GM21737 (cell line): ENCODE measurements around the gene TLL1.

Source experiments
- ATAC-seq: cut with Tn5 transposase; IDR thresholded peaks from one replicate; pipeline ENCODE4 v1.9.1; 2021; ENCODE audit warnings: mild to moderate bottlenecking, moderate library complexity; ENCODE audit not compliant: unreplicated experiment

Gene TLL1

DNA sequence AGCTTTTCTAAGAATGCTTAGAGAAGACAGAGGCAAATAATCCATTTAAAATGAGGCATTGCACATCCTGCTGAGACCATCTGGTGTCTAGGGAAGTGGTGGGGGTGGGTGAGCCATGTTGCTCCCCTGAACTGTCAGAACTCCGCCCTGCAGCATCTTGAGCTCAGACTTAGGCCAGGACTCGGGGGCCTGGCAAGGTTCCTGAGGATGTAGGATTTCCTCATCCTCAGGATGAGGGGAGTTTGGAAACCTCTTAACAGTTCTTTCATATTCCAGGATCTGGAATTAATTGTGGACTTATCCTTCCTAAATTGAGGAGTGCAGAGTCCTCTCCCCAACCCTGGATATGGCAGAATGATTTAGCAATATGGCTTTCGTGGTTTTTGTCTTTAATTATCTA is 6.6 kb downstream of the TLL1 start:
- no peak for ATAC-seq

DNA sequence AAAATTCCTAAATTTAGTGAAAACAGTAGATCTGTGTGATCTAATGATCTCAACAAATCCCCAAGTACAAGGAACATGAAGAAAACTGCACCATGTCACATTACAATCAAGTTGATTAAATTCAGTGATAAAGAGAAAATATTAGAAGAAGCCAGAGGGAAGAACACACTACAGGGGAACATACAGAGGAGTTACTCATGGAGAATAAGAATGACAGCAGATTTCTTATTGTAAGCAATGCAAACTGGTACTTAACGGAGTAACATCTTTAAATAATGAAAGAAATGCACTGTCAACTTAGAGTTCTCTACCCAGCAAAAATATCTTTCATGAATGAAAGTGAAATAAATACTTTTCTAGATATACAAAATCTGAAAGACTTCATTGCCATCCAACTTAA is 21.1 kb downstream of the TLL1 start:
- no peak for ATAC-seq

DNA sequence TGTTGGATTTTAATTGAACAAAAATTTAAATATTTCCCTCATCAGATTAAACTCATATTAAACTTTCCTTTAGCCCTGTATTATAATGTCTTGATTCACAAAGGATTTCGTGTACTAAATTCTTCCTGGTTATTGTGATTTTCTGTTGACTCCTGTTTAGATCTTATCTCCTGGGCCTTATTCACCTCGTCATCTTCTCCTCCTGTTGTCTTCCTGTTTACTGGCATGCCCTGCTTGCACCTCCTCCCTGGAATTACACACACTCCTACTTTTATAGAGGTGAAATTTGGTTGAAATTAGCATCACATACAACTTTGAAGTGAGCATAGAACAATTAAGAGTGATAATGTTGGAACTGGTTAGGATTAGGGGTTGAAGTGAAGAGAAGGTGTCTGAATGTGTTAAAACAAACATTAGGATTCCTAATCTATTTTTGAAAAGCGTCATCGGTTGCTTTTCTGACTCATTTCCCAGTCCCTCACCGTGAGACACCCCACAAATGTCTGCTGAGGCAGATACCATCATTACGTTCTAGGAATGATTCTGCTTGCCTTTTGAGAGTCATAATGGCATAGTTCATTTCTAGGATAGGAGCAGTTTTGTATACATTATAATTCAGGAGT is 32.5 kb downstream of the TLL1 start:
- ATAC-seq, result no peak

DNA sequence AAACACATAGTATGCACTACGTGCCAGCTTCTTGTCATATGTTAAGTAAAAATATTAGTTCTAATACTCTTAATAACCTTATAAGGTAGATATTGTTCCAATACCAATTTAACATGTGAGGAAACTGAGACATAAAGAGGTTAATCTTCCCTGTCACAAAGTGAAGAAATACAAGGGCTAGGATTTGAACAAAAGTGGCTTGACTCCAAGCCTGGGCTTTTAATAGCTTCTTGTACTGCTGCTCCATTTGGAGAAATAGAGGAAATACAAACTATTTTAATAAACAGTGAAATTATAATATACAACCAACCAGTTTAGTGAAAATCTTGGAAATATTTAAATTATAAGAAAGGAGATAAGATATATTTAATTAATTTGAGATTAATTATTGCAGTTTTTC is 33.2 kb downstream of the TLL1 start:
- ATAC-seq, result no peak

DNA sequence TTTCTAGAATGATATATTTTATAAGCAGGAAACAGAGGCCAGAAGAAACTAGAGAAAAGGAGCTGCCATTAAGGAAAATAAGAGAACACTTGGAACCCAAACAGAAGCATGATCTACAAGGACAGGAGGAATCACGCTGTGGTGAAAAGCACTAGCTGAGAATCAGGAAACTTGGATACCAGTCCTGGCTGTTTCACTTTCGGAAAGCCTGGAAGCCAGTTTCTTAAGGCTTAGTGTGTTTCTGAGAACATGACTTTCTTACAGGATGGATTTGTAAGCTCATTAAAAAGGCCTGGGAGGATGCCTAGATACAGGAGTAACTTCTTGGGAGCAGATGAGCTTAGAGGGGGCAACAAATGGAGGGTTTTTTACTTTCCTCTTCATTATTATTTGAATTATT is 36.9 kb downstream of the TLL1 start:
- no peak for ATAC-seq

DNA sequence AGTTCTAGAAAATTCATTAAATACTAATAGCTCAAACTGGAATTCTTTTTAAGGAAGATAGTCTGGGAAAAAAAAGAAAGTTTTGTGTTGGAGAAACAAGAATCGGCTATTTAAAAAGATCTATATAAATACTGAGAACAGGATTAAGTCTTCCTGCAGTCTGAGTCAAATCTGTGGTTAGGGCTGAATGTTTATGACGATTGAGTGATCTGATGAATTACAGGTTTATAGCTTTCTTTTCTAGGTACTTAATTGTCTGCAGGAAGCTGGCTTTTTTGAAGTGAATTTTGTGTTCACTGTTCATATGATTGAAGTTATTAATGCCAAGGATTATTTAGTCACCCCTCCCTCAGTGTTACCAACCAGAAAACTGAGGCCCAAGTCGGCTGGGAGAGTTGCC is 42.2 kb downstream of the TLL1 start:
- no peak for ATAC-seq

DNA sequence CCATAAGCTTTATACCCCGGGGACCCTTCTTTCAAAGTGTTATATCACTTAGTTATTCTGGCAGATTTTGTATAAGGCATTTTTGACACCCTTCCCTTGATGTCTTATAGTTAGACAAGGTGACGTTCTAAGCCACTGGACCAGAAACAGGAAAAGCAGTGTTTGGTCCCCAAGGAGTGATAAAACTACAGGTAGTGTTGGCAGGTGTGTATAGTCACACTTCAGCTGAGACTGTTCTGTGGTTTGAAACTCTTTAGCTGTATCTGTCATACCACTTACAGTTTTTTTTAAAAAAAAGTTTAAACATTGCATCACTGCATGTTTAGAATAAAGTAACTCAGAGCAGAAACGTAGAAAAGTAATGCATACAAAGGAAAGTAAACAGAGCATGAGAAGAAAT is 48.5 kb downstream of the TLL1 start:
- no peak for ATAC-seq

DNA sequence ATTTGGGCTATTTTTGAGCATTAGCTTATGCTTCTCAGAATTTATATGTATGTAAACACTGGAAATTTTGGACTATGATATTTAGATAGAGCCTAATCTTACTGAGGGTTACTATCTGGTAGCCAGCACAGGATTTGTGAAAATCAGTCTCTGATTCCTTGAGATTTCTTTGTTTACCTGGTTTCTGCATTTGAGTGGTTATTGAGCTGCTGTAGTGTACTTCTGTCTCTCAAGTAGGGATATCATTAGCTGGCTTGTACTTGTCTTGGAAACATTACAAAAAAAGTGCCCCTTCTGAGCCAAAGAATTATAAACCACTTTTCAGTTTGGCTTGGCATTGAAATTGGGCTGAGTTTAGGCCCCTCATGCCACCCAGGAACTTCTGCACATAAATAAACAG is 49.7 kb downstream of the TLL1 start:
- no peak for ATAC-seq

DNA sequence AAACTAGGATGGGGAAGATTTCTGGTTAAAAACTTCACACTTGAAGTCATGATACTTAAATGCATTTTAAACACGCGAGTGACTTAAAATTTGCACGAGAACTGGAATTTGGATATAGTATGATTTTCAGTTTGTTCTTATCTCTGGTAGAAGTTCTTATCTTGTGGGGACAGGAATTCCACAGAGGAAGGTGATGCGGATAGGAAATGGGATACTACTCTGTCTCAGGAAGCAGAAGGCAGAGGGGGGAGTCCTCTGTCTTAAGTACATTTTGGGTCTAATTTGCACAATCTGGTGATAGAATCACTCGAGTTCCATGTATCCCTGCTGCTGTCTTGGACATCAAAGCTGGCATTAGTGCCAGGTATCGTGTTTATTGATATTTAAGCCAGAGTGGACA is 53.3 kb downstream of the TLL1 start:
- no peak for ATAC-seq

DNA sequence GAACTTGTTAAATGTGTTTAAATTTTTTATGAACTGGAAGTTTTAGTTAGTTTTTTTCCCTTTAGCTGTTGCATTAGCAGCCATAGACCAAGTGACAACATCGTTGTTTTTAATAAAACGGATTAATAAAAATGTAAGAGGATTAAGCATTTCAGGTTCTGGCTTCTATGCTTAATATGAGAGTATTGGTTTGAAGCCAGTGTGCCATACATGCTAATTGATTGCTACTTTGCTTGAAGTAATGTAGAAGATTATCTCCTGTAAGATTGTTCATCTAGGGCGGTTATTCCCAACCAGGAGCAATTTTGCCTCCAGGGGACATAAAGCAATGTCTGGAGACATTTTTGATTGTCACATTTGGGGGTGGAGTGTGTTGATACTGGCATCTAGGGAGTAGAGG is 54.3 kb downstream of the TLL1 start:
- no peak for ATAC-seq

DNA sequence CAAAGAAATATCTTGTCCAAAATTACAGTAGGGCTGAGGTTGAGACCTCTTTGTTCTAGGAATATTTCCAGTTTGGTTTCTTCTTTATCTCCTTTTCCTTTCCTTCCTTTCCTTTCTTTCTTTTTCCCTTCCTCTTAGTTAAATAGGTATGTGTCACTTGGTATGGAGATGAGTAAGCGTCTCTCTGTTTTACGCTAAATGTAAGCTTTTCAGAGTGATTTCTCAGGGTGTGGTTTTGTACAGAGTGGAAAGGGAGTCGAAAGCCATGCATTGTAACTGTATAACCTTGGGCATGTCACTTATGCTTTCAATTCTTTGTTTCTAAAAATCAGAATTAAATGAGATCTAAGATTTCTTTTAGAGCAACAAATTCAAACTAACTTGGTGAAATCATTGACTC is 54.8 kb downstream of the TLL1 start:
- ATAC-seq, result no peak

DNA sequence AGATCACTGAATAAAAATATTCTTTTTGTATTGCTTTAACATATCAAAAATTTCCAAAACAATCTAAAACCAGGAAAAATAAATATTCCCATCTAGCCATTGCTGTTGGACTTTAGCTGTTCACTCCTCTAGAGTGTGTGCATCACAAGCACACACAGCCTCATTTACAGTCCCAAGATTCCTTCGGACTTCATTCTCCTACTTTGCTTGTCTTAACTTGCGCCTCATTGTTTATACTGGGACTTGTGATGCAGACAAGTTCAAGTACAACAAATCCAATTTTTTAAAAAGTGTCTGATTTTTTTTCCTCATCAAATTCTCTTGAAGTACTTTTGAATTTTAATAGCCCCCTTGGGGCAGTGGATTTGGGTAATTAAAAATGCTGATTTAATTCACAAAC is 55.6 kb downstream of the TLL1 start:
- no peak for ATAC-seq

DNA sequence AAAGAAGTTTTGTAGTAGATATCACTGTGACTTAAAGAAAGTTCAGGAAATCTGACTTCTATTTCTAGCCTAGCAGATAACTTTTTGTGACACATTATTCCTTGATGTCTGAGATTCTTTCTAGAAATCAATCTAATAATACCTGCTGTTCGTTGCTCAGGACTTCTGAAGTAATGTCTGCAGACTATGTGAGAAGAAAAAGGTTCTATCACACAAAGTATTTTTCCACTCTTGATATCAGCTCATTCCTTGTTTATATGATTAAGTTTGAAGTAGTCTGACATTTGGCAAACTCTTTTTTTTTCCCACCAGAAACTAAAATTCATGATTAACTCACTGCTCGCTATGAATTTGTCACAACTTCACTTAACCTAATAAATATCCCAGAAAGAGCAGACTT is 56.6 kb downstream of the TLL1 start:
- ATAC-seq, result no peak

DNA sequence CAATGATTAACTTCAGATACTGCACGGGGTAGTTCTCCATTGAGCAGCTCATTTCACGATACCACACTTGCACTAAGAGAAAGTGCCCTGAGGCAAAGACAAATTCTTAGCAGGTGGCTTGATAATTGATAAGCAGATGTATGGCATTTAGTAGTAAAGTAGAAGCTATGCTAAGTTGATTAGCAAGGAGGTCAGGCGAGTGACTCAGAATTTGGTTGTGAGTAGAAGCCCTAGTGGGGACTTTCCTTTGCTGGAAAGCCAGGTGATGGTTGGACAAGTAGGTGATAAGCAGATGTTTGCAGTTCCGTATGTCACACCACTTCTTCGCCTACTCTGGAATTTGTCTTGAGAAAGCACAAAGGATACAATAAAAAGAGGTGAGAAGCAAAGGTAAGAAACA is 58.7 kb downstream of the TLL1 start:
- ATAC-seq, result no peak

DNA sequence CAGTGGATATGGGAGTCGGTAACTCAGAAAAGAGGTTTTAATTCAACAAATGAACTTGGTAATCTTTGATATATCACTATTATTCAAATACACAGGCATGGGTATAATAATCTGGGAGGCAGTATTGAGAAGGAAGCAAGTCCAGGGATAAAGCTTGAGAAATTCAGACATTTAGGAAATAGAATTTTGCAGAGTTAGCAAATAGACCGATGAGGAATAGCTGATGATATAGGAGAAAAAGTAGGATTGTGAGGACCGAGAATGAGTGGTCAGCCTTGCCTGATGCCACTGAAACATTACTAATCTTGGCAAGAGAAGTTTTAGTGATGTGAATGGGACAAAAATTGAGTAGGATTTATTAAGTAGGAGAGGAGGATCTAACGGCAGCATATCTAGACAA is 71.9 kb downstream of the TLL1 start:
- ATAC-seq, result no peak

DNA sequence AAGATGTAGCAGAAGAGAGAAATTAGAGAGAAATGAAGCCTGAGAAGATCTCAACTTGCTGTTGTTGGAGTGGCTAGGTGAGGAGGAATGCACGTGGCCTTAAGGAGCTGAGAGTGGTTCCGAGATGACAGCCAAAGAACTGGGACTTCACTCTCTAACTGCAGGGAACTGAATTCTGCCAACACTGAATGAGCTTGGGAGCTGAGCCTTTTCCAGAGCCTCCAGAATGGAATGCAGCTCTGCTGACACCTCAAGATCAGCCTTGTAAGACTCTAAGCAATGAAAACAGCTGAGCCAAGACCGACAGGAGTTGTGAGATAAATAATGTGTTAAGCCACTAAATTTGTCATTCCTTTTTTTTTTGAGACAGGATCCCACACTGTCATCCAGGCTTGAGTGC is 73.0 kb downstream of the TLL1 start:
- no peak for ATAC-seq

DNA sequence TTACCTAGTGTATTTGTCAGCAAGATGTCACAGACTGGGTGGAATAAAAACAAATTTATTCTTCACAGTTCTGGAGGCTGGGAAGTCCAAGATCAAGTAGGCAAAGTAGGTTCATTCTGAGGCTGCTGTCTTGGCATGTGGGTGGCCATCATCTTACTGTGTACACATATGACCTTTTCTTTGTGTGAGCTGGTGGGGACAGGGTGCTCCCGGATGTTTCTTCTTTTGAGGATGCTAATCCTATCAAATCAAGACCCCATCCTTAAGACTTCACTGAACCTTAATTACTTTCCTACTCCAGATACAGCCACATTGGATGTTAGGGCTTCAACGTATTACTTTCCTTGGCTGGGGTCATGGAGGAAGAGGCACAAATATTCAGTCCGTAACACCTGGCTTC is 74.0 kb downstream of the TLL1 start:
- ATAC-seq, result no peak

DNA sequence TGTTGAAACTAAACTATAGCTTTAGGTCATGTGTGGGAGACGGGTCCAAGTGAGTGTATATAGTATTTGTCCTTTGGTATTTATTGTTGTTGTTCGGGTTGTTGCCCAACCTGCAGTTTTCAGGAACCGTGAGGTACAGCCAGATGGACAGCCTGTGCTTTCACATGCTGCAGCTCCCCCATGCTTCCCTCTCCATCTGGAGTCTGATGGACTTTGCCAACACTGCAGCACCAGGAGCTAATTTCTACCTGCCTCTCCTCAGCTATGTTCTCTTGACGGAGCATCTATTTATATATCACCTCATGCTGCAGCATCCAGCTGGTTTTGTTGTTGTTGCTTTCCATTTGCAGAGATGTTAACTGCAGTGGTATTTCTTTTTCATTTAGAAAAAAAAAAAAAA is 80.1 kb downstream of the TLL1 start:
- ATAC-seq, result no peak

DNA sequence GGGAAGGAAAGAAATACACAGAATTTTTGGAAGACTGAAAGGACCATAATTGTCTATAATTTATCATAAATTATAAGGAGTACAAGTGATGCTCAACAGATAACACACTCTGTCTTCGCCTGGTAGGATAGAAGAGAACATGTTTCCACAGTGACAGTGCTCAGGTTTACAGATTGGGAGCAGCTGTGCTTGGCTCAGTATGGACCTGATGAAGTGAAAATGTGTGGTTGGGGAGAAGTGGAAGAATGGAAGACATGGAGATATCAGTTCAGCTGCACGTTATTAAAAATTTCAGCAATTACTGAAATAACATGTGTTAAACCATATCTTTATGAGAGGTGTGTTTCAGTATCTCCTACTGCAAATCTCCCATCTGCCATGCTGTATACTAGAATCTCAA is 90.6 kb downstream of the TLL1 start:
- no peak for ATAC-seq

DNA sequence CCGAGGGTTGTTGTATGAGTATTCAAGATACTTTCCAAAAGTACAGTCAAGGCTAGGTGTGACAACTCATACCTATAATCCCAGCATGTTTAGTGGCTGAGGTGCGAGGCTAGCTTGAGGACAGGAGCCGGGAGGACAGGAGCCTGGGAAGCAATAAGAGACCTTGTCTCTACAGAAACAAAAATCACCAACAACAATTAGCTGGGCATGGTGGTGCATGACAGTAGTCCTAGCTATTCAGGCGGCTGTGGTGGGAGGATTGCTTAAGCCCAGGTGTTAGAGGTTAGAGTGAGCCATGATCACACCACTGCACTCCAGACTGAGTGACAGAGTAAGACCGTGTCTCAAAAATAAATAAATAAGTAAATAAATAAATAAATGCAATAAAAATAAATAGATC is 91.6 kb downstream of the TLL1 start:
- ATAC-seq, result no peak

DNA sequence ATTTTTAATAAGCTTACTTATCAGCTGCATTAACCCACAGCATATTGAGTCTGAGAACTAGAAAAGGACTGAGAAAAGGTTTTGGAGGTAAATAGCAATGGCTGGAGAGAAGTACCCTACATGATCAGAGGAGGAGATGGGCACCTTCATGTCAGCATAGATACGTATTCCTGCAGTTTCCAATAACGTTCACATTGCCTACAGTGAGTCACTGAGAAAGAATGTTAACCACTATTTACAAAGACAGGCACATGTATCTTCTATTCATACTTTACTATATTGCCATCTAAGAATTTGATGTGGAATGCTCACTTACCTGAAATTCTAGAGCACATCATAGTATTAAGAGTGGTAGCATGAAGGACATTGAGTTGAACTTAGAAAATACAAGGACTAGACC is 92.5 kb downstream of the TLL1 start:
- no peak for ATAC-seq

DNA sequence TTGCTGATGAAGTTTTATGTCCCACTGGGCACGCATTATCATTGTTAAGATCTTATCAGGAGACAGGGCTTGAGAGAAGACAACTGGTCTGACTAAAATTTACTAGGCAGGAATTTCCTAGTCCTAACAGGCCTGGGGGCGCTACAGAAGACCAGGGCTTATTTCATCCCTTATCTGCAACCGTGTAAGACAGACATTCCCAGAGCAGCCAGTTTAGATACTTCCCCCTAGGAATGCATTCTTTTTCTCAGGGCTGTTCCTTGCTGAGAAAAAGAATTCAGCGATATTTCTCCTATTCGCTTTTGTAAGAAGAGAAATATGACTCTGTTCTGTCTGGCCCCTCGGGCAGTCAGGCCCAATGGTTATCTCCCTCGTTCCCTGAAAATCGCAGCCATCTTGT is 93.8 kb downstream of the TLL1 start:
- ATAC-seq, result no peak

DNA sequence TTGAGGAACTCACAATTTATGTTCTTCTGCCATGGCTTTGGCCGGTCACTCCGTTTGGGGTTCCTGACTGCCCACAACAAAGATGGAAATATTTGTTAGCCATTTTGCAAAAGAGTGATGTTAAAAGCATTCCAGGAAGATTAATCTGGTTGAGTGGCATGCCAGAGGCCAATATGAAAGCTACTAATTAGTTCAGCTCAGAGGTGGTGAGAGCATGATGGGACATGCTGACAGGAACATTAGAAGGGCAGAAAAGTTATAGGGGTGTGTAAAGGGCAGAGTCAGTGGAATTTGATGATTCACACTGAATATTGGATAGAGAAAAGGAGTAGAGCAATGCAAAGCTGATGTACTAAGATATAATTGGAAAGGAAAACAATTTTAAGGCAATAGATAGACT is 94.4 kb downstream of the TLL1 start:
- no peak for ATAC-seq
